ENCODE data around the gene GLT8D2. TPM values are rescaled to one million over a fixed set of nuclear protein-coding genes. Genes with fewer than 3 reads are reported as not detected.

GLT8D2 gene, protein sequence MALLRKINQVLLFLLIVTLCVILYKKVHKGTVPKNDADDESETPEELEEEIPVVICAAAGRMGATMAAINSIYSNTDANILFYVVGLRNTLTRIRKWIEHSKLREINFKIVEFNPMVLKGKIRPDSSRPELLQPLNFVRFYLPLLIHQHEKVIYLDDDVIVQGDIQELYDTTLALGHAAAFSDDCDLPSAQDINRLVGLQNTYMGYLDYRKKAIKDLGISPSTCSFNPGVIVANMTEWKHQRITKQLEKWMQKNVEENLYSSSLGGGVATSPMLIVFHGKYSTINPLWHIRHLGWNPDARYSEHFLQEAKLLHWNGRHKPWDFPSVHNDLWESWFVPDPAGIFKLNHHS
- 2.0 TPM for polyA plus RNA-seq (2013, experiment 1 of 2)
- polyA plus RNA-seq (2013, experiment 2 of 2), result 2.1 TPM

DNA sequence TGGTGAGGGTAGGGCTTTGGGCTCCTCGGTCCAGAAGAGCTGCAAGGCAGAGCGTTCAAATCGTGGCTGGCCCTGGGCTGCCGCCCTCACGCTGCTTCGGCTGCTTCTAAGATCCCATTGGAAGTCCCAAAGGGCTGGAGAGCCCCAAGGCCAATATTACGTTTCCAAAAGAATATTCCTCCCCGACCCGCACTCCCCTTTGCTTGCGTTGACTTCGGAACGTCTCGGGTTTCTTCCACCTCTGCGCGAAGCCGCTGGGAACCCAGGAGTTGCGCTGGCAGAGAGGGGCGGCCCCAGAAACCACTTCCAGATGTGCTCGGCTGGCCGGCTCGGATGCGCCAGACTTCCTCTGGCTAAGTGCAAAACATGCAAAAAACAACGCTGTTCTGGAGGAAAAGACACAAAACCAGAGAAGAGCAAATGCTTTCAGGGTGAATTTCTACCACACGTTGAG is at the start of gene GLT8D2:
TSS of gene GLT8D2 (minus strand) at position 285 of the 454 bp plus-strand sequence. CDS start 30,539 bp downstream, outside the sequence.
- no CpG with 5 or more reads among the region's 24 CpGs for WGBS, 2 donors (ENCODE audit: extremely low coverage in 2 of 2, insufficient read length in 2 of 2, insufficient replicate concordance in 1 of 2)

GRCh38 chr12:104097954-104098353 is 48.0 kb upstream of the GLT8D2 start:
- Histone ChIP-seq H3K14ac (ENCODE audit: low read length) (no peak overlapping the region), H3K79me1 (ENCODE audit: low read depth, low read length) (no peaks in the 10 kb centered on the region), H3K23ac (ENCODE audit: low read depth, low read length, poor library complexity) (no peak overlapping the region), H4K8ac (ENCODE audit: low read depth, low read length) (no peak overlapping the region), H3K18ac (ENCODE audit: low read length) (no peak overlapping the region), H3K4ac (ENCODE audit: low read length) (no peak overlapping the region), H4K91ac (ENCODE audit: low read depth, low read length, poor library complexity) (no peak overlapping the region), H2BK12ac (ENCODE audit: low read length) (no peak overlapping the region), H3K27ac (replicated peaks; ENCODE audit: low read length) (no peak overlapping the region), H3K4me2 (ENCODE audit: insufficient read depth, low read length, poor library complexity, severe bottlenecking) (no peak overlapping the region), H3K9ac (ENCODE audit: low read depth, low read length, poor library complexity) (no peak overlapping the region), H3K4me3 (ENCODE audit: low read length in 2 of 2) (no peak overlapping the region), H2AK5ac (ENCODE audit: low read depth, low read length) (no peak overlapping the region), H3K36me3 (replicated peaks in 1 of 2; ENCODE audit: control insufficient read depth in 2 of 2, insufficient read depth in 2 of 2, low read length in 2 of 2) (peaks cover 0 to 37% of the 10 kb centered on the region in 2 donors), H3K9me3 (replicated peaks in 1 of 2; ENCODE audit: control insufficient read depth in 2 of 2, insufficient read depth in 1 of 2, low read depth in 1 of 2, low read length in 2 of 2) (no peaks in the 10 kb centered on the region), H2BK15ac (ENCODE audit: low read length) (no peak overlapping the region), H3K4me1 (ENCODE audit: control insufficient read depth in 2 of 2, insufficient read depth in 1 of 2, low read depth in 1 of 2, low read length in 2 of 2) (no peaks in the 10 kb centered on the region), H3K27me3 (ENCODE audit: control insufficient read depth in 3 of 3, insufficient read depth in 3 of 3, low read depth in 1 of 3, low read length in 3 of 3) (no peaks in the 10 kb centered on the region), H2BK120ac (ENCODE audit: low read depth, low read length) (no peak overlapping the region), H2AFZ (ENCODE audit: low read length) (no peak overlapping the region), H2BK5ac (ENCODE audit: low read length) (no peak overlapping the region)
- no peak for DNase-seq (ENCODE audit: low spot score)
- WGBS, 2 donors (ENCODE audit: extremely low coverage in 2 of 2, insufficient read length in 2 of 2, insufficient replicate concordance in 1 of 2), result no CpG with 5 or more reads among the region's 2 CpGs

More for the DNA sequence above, at the start of gene GLT8D2:
- Histone ChIP-seq H3K9ac (ENCODE audit: low read depth, low read length, poor library complexity) (no peak within 1 kb of the TSS), H3K4me1 (ENCODE audit: control insufficient read depth in 2 of 2, insufficient read depth in 1 of 2, low read depth in 1 of 2, low read length in 2 of 2) (peaks cover 0 to 3% of the 10 kb centered on the region in 2 donors), H3K9me3 (replicated peaks in 1 of 2; ENCODE audit: control insufficient read depth in 2 of 2, insufficient read depth in 1 of 2, low read depth in 1 of 2, low read length in 2 of 2) (no peaks in the 10 kb centered on the region), H3K79me1 (ENCODE audit: low read depth, low read length) (no peaks in the 10 kb centered on the region), H4K91ac (ENCODE audit: low read depth, low read length, poor library complexity) (no peak within 1 kb of the TSS), H3K4me3 (ENCODE audit: low read length in 2 of 2) (peak within 1 kb of the TSS; percentile 34 to 72), H2BK15ac (ENCODE audit: low read length) (no peak within 1 kb of the TSS), H3K36me3 (replicated peaks in 1 of 2; ENCODE audit: control insufficient read depth in 2 of 2, insufficient read depth in 2 of 2, low read length in 2 of 2) (no peaks in the 10 kb centered on the region), H2BK120ac (ENCODE audit: low read depth, low read length) (no peak within 1 kb of the TSS), H2AFZ (ENCODE audit: low read length) (peak within 1 kb of the TSS; percentile 91), H3K18ac (ENCODE audit: low read length) (no peak within 1 kb of the TSS), H3K27me3 (ENCODE audit: control insufficient read depth in 3 of 3, insufficient read depth in 3 of 3, low read depth in 1 of 3, low read length in 3 of 3) (peaks cover 0 to 35% (median 3%) of the 10 kb centered on the region in 3 experiments), H2BK12ac (ENCODE audit: low read length) (no peak within 1 kb of the TSS), H3K4ac (ENCODE audit: low read length) (no peak within 1 kb of the TSS), H3K23ac (ENCODE audit: low read depth, low read length, poor library complexity) (no peak within 1 kb of the TSS), H2AK5ac (ENCODE audit: low read depth, low read length) (no peak within 1 kb of the TSS), H4K8ac (ENCODE audit: low read depth, low read length) (no peak within 1 kb of the TSS), H3K14ac (ENCODE audit: low read length) (no peak within 1 kb of the TSS), H3K4me2 (ENCODE audit: insufficient read depth, low read length, poor library complexity, severe bottlenecking) (peak within 1 kb of the TSS; percentile 51), H3K27ac (replicated peaks; ENCODE audit: low read length) (no peak within 1 kb of the TSS), H2BK5ac (ENCODE audit: low read length) (no peak within 1 kb of the TSS)
- peak; percentile 41 for DNase-seq (ENCODE audit: low spot score)

DNA sequence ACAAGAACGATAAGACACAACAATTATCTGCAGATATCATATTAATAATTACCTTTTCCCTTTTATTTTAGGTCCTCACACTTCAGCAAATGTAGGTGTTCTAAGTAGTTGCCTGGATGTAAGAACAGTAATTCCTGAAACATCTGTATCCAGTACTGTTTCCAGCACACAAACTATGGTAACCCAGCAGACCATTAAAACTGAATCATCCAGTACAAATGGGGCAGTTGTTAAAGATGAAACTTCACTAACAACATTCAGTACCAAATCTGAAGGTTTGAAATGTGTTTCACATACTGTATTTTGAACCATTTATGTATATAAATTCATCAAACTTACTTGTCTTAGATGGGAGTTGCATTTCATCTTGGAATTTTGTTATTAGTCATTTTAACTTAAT is 45.3 kb upstream of the GLT8D2 start:
- Histone ChIP-seq H3K9me3 (replicated peaks in 1 of 2; ENCODE audit: control insufficient read depth in 2 of 2, insufficient read depth in 1 of 2, low read depth in 1 of 2, low read length in 2 of 2) (no peaks in the 10 kb centered on the region), H2BK15ac (ENCODE audit: low read length) (no peak overlapping the region), H3K23ac (ENCODE audit: low read depth, low read length, poor library complexity) (no peak overlapping the region), H2BK12ac (ENCODE audit: low read length) (no peak overlapping the region), H3K27me3 (ENCODE audit: control insufficient read depth in 3 of 3, insufficient read depth in 3 of 3, low read depth in 1 of 3, low read length in 3 of 3) (no peaks in the 10 kb centered on the region), H3K4me3 (ENCODE audit: low read length in 2 of 2) (no peak overlapping the region), H3K9ac (ENCODE audit: low read depth, low read length, poor library complexity) (no peak overlapping the region), H3K36me3 (replicated peaks in 1 of 2; ENCODE audit: control insufficient read depth in 2 of 2, insufficient read depth in 2 of 2, low read length in 2 of 2) (peaks cover 0 to 37% of the 10 kb centered on the region in 2 donors), H3K18ac (ENCODE audit: low read length) (no peak overlapping the region), H3K4me1 (ENCODE audit: control insufficient read depth in 2 of 2, insufficient read depth in 1 of 2, low read depth in 1 of 2, low read length in 2 of 2) (peaks cover 0 to 2% of the 10 kb centered on the region in 2 donors), H3K27ac (replicated peaks; ENCODE audit: low read length) (no peak overlapping the region), H4K91ac (ENCODE audit: low read depth, low read length, poor library complexity) (no peak overlapping the region), H2AFZ (ENCODE audit: low read length) (no peak overlapping the region), H4K8ac (ENCODE audit: low read depth, low read length) (no peak overlapping the region), H2BK5ac (ENCODE audit: low read length) (no peak overlapping the region), H2AK5ac (ENCODE audit: low read depth, low read length) (no peak overlapping the region), H3K4me2 (ENCODE audit: insufficient read depth, low read length, poor library complexity, severe bottlenecking) (no peak overlapping the region), H2BK120ac (ENCODE audit: low read depth, low read length) (no peak overlapping the region), H3K4ac (ENCODE audit: low read length) (no peak overlapping the region), H3K79me1 (ENCODE audit: low read depth, low read length) (no peaks in the 10 kb centered on the region), H3K14ac (ENCODE audit: low read length) (no peak overlapping the region)
- no peak for DNase-seq (ENCODE audit: low spot score)
- no CpG with 5 or more reads among the region's 1 CpG for WGBS, 2 donors (ENCODE audit: extremely low coverage in 2 of 2, insufficient read length in 2 of 2, insufficient replicate concordance in 1 of 2)

GRCh38 chr12:104094284-104094683 is 44.3 kb upstream of the GLT8D2 start:
- H4K8ac ChIP-seq (ENCODE audit: low read depth, low read length), result no peak overlapping the region
- no peak overlapping the region for H3K4ac ChIP-seq (ENCODE audit: low read length)
- no peak overlapping the region for H2BK12ac ChIP-seq (ENCODE audit: low read length)
- DNase-seq (ENCODE audit: low spot score), result no peak
- H2BK120ac ChIP-seq (ENCODE audit: low read depth, low read length), result no peak overlapping the region
- no peak overlapping the region for H3K9ac ChIP-seq (ENCODE audit: low read depth, low read length, poor library complexity)
- H3K27me3 ChIP-seq (ENCODE audit: control insufficient read depth in 3 of 3, insufficient read depth in 3 of 3, low read depth in 1 of 3, low read length in 3 of 3), result no peaks in the 10 kb centered on the region
- H3K27ac ChIP-seq (replicated peaks; ENCODE audit: low read length), result no peak overlapping the region
- H3K4me1 ChIP-seq (ENCODE audit: control insufficient read depth in 2 of 2, insufficient read depth in 1 of 2, low read depth in 1 of 2, low read length in 2 of 2), result peaks cover 0 to 2% of the 10 kb centered on the region in 2 donors
- no peak overlapping the region for H2AFZ ChIP-seq (ENCODE audit: low read length)
- no CpG with 5 or more reads among the region's 3 CpGs for WGBS, 2 donors (ENCODE audit: extremely low coverage in 2 of 2, insufficient read length in 2 of 2, insufficient replicate concordance in 1 of 2)
- no peaks in the 10 kb centered on the region for H3K79me1 ChIP-seq (ENCODE audit: low read depth, low read length)
- H3K4me3 ChIP-seq (ENCODE audit: low read length in 2 of 2), result no peak overlapping the region
- peaks cover 0 to 32% of the 10 kb centered on the region in 2 donors for H3K36me3 ChIP-seq (replicated peaks in 1 of 2; ENCODE audit: control insufficient read depth in 2 of 2, insufficient read depth in 2 of 2, low read length in 2 of 2)
- H2BK5ac ChIP-seq (ENCODE audit: low read length), result no peak overlapping the region
- H3K4me2 ChIP-seq (ENCODE audit: insufficient read depth, low read length, poor library complexity, severe bottlenecking), result no peak overlapping the region
- no peaks in the 10 kb centered on the region for H3K9me3 ChIP-seq (replicated peaks in 1 of 2; ENCODE audit: control insufficient read depth in 2 of 2, insufficient read depth in 1 of 2, low read depth in 1 of 2, low read length in 2 of 2)
- H2AK5ac ChIP-seq (ENCODE audit: low read depth, low read length), result no peak overlapping the region
- H2BK15ac ChIP-seq (ENCODE audit: low read length), result no peak overlapping the region
- no peak overlapping the region for H4K91ac ChIP-seq (ENCODE audit: low read depth, low read length, poor library complexity)
- no peak overlapping the region for H3K18ac ChIP-seq (ENCODE audit: low read length)
- H3K23ac ChIP-seq (ENCODE audit: low read depth, low read length, poor library complexity), result no peak overlapping the region
- H3K14ac ChIP-seq (ENCODE audit: low read length), result no peak overlapping the region
